Activated CD4-positive, alpha-beta T cell treated with anti-CD3 and anti-CD28 coated beads, Interleukin-2, amount 50 U/mL, for 24 hours (primary cell): ENCODE data around the gene MAZ.

Experiments
- DNase-seq, 2 donors: peaks; one replicate each; pipeline ENCODE4 v3.0.0-alpha.2; 2020; ENCODE audit warnings: low read depth in 1 of 2, low spot score in 1 of 2

The MAZ gene

GRCh38 chr16:29809031-29809747, 2.9 kb downstream of the MAZ start:
- no peak for DNase-seq

- no peak for DNase-seq
Observed at GRCh38 chr16:29809850-29810698, 3.7 kb downstream of the MAZ start.

- DNase-seq = no peak
Observed at GRCh38 chr16:29810699-29811169, 4.4 kb downstream of the MAZ start.

- DNase-seq = peak in 1 of 2 donors; percentile 70
Observed at GRCh38 chr16:29811170-29811895, 5.0 kb downstream of the MAZ start.

- no peak for DNase-seq
Observed at GRCh38 chr16:29811896-29812665, 5.8 kb downstream of the MAZ start, which contains the start of gene PRRT2. TSS of gene PRRT2 (plus strand) at chr16:29812193. CDS start at chr16:29813055, 862 bp downstream.

- DNase-seq = no peak
Observed at GRCh38 chr16:29812754-29813643, 6.7 kb downstream of the MAZ start.

GRCh38 chr16:29813644-29814562, 7.6 kb downstream of the MAZ start:
- DNase-seq = no peak

GRCh38 chr16:29814592-29814991, 8.3 kb downstream of the MAZ start:
- DNase-seq = no peak

- no peak for DNase-seq
Observed at GRCh38 chr16:29815032-29815721, 8.8 kb downstream of the MAZ start.

- DNase-seq = peak; percentile 96 to 99
Observed at GRCh38 chr16:29815793-29816693, 9.7 kb downstream of the MAZ start, which contains the start of gene PAGR1. TSS of gene PAGR1 (plus strand) at chr16:29816152. CDS start at chr16:29816526, 374 bp downstream.

GRCh38 chr16:29816694-29817441, 10.5 kb downstream of the MAZ start:
- no peak for DNase-seq

GRCh38 chr16:29818082-29818481, 11.8 kb downstream of the MAZ start:
- no peak for DNase-seq

- no peak for DNase-seq
Observed at GRCh38 chr16:29819506-29819905, 13.2 kb downstream of the MAZ start.

GRCh38 chr16:29820271-29820701, 14.0 kb downstream of the MAZ start, which contains the start of gene MVP:
TSS of gene MVP (plus strand) at chr16:29820462. CDS start at chr16:29830550, 10,088 bp downstream.
- no peak for DNase-seq

GRCh38 chr16:29820730-29821642, 14.7 kb downstream of the MAZ start:
- DNase-seq = no peak
